ENCODE data around the gene FSTL4. TPM values are rescaled to one million over a fixed set of nuclear protein-coding genes. Genes with fewer than 3 reads are reported as not detected.

Gene FSTL4
- total and polyA plus RNA-seq, 2 of the 13 experiments (the other 11 are each of a cell fraction or from before 2014, with no cell fraction given): 2.1 to 3.0 TPM

- TF ChIP-seq GLI4 (CRISPR knock-in tag; IDR thresholded peaks at IDR 0.05; ENCODE audit: borderline replicate concordance) (no peak), SCMH1 (CRISPR knock-in tag; IDR thresholded peaks at IDR 0.05; ENCODE audit: borderline replicate concordance) (no peak), FLYWCH1 (CRISPR knock-in tag; IDR thresholded peaks at IDR 0.05) (no peak), ATM (IDR thresholded peaks at IDR 0.05; ENCODE audit: borderline replicate concordance) (no peak), ZNF549 (CRISPR knock-in tag; IDR thresholded peaks at IDR 0.05) (no peak)
- TF ChIP-seq, protein P1, sequence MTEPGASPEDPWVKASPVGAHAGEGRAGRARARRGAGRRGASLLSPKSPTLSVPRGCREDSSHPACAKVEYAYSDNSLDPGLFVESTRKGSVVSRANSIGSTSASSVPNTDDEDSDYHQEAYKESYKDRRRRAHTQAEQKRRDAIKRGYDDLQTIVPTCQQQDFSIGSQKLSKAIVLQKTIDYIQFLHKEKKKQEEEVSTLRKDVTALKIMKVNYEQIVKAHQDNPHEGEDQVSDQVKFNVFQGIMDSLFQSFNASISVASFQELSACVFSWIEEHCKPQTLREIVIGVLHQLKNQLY (CRISPR knock-in tag; IDR thresholded peaks at IDR 0.05): no peak
Observed at GRCh38 chr5:133415906-133416305, 196.4 kb downstream of the FSTL4 start (continued).

DNA sequence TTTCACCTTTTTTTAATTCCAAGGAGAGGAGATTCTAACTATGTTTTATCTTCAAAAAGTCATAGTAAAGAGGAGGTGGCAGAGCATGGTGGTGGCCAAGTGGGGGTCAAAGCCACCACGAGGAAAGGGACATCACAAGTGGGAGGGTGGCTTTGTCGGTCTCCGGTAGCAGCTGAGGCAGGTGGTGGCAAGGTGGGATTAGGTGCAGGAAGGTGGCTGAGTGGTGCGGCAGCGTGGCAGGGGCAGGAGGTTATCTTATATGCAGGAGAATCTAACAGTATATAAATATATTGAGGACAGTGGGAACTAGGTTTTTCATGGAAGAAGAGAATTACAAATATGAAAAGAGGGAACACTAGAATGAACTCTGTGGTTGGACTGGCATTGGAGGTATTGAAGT, 196.8 kb downstream of the FSTL4 start:
- POLR2A ChIA-PET: no interaction called here
- no peaks in the 10 kb centered on the region for H3K36me3 ChIP-seq (replicated peaks in 1 of 2; ENCODE audit: control insufficient read depth in 1 of 2, insufficient read depth in 2 of 2, low read length in 2 of 2)
- intact Hi-C loops (cut with micrococcal nuclease; ENCODE audit: unreplicated experiment): no loop called here

More for the DNA sequence above, 196.8 kb downstream of the FSTL4 start:
- no peak overlapping the region for H3K4me3 ChIP-seq (replicated peaks in 1 of 3; ENCODE audit: insufficient read depth in 1 of 3, low read depth in 2 of 3, low read length in 3 of 3)
- no peak overlapping the region for H2AFZ ChIP-seq (ENCODE audit: low read length)
- H3K79me2 ChIP-seq (ENCODE audit: insufficient read depth, low read length): no peaks in the 10 kb centered on the region
- no peak overlapping the region for H3K27ac ChIP-seq (ENCODE audit: extremely low read length, insufficient read depth, low read length)
- H3K27me3 ChIP-seq (ENCODE audit: control insufficient read depth in 1 of 2, insufficient read depth in 2 of 2, low read length in 2 of 2): peaks cover 0 to 10% of the 10 kb centered on the region in 2 experiments; a peak in 2 of 5 replicates
- ATAC-seq (no peak), DNase-seq (ENCODE audit: low spot score) (no peak), FAIRE-seq (no peak)
- in situ Hi-C loops (cut with HindIII; ENCODE audit: extremely low pct_ligation_motif_present, low pct_unique_long_range_greater_than_20kb): no loop called here
- no TSS peak for BruUV-seq (replicated peaks)
- H3K4me1 ChIP-seq (ENCODE audit: insufficient read depth, low read length): no peaks in the 10 kb centered on the region
- 51% methylated on average over 5 of the region's 5 CpGs for WGBS (ENCODE audit: low lambda C conversion rate)
- CTCF ChIA-PET (ENCODE audit: low intra/inter-chr PET ratio, low total read pairs): no interaction called here
- no peak overlapping the region for H3K4me2 ChIP-seq (ENCODE audit: low read depth, low read length)
- H4K20me1 ChIP-seq (ENCODE audit: insufficient read depth, low read length): no peaks in the 10 kb centered on the region
- H3K9ac ChIP-seq (ENCODE audit: insufficient read depth, low read depth, low read length): no peak overlapping the region
- TF ChIP-seq SIN3A (IDR thresholded peaks at IDR 0.05; ENCODE audit: borderline replicate concordance, low read depth, low read length) (no peak), YEATS2 (CRISPR knock-in tag; IDR thresholded peaks at IDR 0.05; ENCODE audit: borderline replicate concordance) (no peak), E2F2 (CRISPR knock-in tag; IDR thresholded peaks at IDR 0.05; ENCODE audit: borderline replicate concordance) (no peak), ZNF431 (CRISPR knock-in tag; IDR thresholded peaks at IDR 0.05; ENCODE audit: borderline replicate concordance, low read depth) (no peak), ZIK1 (CRISPR knock-in tag; IDR thresholded peaks at IDR 0.05; ENCODE audit: borderline replicate concordance, low read depth) (no peak), NFIC (IDR thresholded peaks at IDR 0.05; ENCODE audit: low read length) (no peak), RFXAP (CRISPR knock-in tag; IDR thresholded peaks at IDR 0.05; ENCODE audit: borderline replicate concordance) (no peak)
- no peaks in the 10 kb centered on the region for H3K9me3 ChIP-seq (ENCODE audit: low read length)

All from HepG2 (cell line).